ENCODE data around the gene GPC6. TPM values are rescaled to one million over a fixed set of nuclear protein-coding genes. Genes with fewer than 3 reads are reported as not detected.
"Not testable (repeated sequence)": the region's sequence is repeated elsewhere in the genome, so short reads cannot be mapped to it uniquely, and the experiment has no call there.

The GPC6 gene
- polyA plus RNA-seq, 4 donors = 0.22 to 45.0 (median 1.4) TPM

DNA sequence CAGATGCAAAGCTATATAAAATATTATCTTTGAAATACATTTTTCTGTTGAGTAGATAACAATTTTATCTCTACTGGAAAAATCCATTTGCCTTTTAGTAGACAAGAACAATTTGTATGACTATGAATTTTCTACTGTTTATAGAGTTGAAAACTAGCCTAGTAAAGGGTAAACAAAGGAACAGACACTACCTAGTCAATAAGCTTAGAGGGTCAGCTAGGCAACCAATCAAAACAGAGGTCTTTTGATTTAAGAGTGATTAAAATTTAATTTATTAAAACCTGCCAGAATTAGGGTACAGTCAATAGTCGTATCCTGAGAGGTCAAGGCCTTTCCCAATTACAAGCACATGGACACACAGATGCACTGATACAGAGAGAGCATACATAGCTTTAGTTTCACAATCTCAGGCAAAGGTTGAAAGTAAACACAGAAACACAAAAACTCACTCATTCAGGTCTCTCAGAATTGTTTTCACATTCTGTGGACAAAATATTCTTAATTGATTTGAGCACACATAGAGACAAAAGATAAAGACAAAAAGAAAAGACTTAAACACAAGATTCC lies 24.5 kb upstream of the GPC6 start:
- Histone ChIP-seq H3K36me3 (ENCODE audit: control insufficient read depth in 3 of 3, insufficient read depth in 2 of 3, low read depth in 1 of 3, low read length in 3 of 3) (no peaks in the 10 kb centered on the region), H3K27ac (ENCODE audit: low read depth in 1 of 3, low read length in 2 of 3) (no peak overlapping the region), H3K4me3 (ENCODE audit: low read depth in 1 of 3, low read length in 3 of 3) (no peak overlapping the region), H3K9me3 (ENCODE audit: control insufficient read depth in 2 of 2, insufficient read depth in 1 of 2, low read depth in 1 of 2, low read length in 1 of 2) (no peaks in the 10 kb centered on the region), H3K4me1 (ENCODE audit: control insufficient read depth in 3 of 3, insufficient read depth in 2 of 3, low read depth in 1 of 3, low read length in 2 of 3) (no peaks in the 10 kb centered on the region), H3K27me3 (ENCODE audit: control insufficient read depth in 3 of 3, insufficient read depth in 3 of 3, low read length in 3 of 3) (no peaks in the 10 kb centered on the region)
- 36 to 66% (median 48%) methylated on average over 1 of the region's 1 CpG for WGBS, 3 donors
- no peak for DNase-seq
- FAIRE-seq = no peak

DNA sequence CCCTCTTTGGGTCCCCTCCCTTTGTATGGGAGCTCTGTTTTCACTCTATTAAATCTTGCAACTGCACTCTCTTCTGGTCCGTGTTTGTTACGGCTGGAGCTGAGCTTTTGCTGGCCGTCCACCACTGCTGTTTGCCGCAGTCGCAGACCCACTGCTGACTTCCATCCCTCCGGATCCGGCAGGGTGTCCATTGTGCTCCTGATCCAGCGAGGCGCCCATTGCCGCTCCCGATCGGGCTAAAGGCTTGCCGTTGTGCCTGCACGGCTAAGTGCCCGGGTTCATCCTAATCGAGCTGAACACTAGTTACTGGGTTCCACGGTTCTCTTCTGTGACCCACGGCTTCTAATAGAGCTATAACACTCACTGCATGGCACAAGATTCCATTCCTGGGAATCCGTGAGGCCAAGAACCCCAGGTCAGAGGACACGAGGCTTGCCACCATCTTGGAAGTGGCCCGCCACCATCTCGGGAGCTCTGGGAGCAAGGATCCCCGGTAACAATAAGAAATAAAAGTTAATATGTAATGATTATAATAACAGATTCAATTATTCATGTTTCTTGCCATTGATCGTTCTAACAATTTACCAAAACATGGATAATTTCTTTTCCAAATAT lies 19.7 kb upstream of the GPC6 start:
- not testable (repeated sequence) for FAIRE-seq; H3K9me3 ChIP-seq (ENCODE audit: control insufficient read depth in 2 of 2, insufficient read depth in 1 of 2, low read depth in 1 of 2, low read length in 1 of 2)
- 85 to 88% (median 88%) methylated on average over 24 of the region's 24 CpGs for WGBS, 3 donors

DNA sequence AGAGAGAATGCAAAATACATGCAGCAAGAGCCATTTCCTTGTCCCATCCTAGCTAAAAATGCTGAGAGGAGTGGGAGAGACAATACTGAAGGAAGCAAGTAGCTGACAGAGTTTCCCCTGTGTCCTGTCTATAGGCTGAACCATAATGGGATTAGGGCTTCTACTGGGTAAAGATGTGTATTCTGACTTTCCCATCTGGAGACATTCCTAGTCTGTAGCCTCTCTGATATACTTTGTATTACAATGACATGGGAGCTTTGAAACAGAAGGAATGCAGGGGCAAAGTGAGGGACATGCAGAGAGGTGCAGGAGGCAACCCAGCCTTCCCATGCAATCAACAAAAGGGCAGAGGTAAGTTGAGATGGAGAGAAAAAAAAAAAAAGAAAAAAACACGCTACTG lies 10.5 kb upstream of the GPC6 start:
- no peaks in the 10 kb centered on the region for H3K9me3 ChIP-seq (ENCODE audit: control insufficient read depth in 2 of 2, insufficient read depth in 1 of 2, low read depth in 1 of 2, low read length in 1 of 2)
- DNase-seq (no peak), FAIRE-seq (no peak)
- H3K36me3 ChIP-seq (ENCODE audit: control insufficient read depth in 3 of 3, insufficient read depth in 2 of 3, low read depth in 1 of 3, low read length in 3 of 3) = no peaks in the 10 kb centered on the region
- WGBS, 3 donors = 56 to 89% (median 57%) methylated on average over 1 of the region's 1 CpG
- H3K27me3 ChIP-seq (ENCODE audit: control insufficient read depth in 3 of 3, insufficient read depth in 3 of 3, low read length in 3 of 3) = no peaks in the 10 kb centered on the region
- H3K4me3 ChIP-seq (ENCODE audit: low read depth in 1 of 3, low read length in 3 of 3) = no peak overlapping the region
- H3K27ac ChIP-seq (ENCODE audit: low read depth in 1 of 3, low read length in 2 of 3) = no peak overlapping the region
- no peaks in the 10 kb centered on the region for H3K4me1 ChIP-seq (ENCODE audit: control insufficient read depth in 3 of 3, insufficient read depth in 2 of 3, low read depth in 1 of 3, low read length in 2 of 3)

More for the DNA sequence above, 19.7 kb upstream of the GPC6 start:
- H3K27me3 ChIP-seq (ENCODE audit: control insufficient read depth in 3 of 3, insufficient read depth in 3 of 3, low read length in 3 of 3); H3K4me1 ChIP-seq (ENCODE audit: control insufficient read depth in 3 of 3, insufficient read depth in 2 of 3, low read depth in 1 of 3, low read length in 2 of 3); H3K36me3 ChIP-seq (ENCODE audit: control insufficient read depth in 3 of 3, insufficient read depth in 2 of 3, low read depth in 1 of 3, low read length in 3 of 3); H3K27ac ChIP-seq (ENCODE audit: low read depth in 1 of 3, low read length in 2 of 3); H3K4me3 ChIP-seq (ENCODE audit: low read depth in 1 of 3, low read length in 3 of 3); DNase-seq: not testable (repeated sequence)

DNA sequence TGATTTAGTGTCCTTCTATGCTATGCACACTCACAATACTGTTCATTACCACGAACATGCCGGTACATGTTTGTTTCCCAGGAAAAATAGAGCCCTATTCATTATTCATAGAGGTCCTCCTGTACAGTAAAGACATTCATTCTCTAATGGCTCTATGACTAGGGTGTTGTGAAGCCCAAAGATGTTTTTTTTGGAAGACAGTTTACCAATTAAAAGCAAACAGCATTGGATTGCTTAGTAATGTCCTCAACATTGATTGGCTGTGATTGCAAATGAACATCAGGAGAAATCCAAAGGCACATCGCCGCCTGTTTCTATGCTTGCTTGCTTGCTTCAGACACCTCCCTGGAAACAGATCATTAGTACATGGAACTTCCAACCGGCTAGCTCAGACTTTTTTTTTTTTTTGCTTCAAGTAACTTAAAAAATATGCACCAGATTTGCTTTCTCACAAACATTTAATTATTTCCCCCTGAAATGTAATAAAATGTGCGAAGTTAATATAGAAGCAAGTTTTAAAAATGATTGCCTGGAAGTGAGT lies 8.8 kb upstream of the GPC6 start:
- 70 to 77% (median 70%) methylated on average over 6 of the region's 6 CpGs for WGBS, 3 donors
- Histone ChIP-seq H3K36me3 (ENCODE audit: control insufficient read depth in 3 of 3, insufficient read depth in 2 of 3, low read depth in 1 of 3, low read length in 3 of 3) (no peaks in the 10 kb centered on the region), H3K4me3 (ENCODE audit: low read depth in 1 of 3, low read length in 3 of 3) (no peak overlapping the region), H3K9me3 (ENCODE audit: control insufficient read depth in 2 of 2, insufficient read depth in 1 of 2, low read depth in 1 of 2, low read length in 1 of 2) (no peaks in the 10 kb centered on the region), H3K27ac (ENCODE audit: low read depth in 1 of 3, low read length in 2 of 3) (no peak overlapping the region), H3K4me1 (ENCODE audit: control insufficient read depth in 3 of 3, insufficient read depth in 2 of 3, low read depth in 1 of 3, low read length in 2 of 3) (no peaks in the 10 kb centered on the region), H3K27me3 (ENCODE audit: control insufficient read depth in 3 of 3, insufficient read depth in 3 of 3, low read length in 3 of 3) (no peaks in the 10 kb centered on the region)
- no peak for DNase-seq
- no peak for FAIRE-seq

DNA sequence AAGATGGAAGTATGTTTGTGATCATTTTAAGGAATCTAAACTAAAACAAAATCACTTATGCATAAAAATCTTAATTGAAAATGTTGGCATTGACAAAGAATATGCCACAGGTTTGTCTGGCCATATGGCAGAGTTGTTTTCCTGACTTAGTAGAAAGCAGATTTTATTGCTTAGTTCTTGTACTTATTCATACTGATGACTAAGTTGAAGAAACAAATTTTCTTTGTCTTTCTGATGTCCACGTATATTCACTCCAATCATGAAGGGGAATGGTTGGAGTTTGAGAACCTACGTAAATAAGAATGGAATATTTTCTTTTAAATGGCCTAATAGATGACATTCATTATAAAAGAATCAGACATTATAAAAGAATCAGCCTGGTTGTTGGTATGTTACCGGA lies 8.0 kb upstream of the GPC6 start:
- FAIRE-seq (no peak), DNase-seq (no peak)
- WGBS, 3 donors = 74 to 91% (median 76%) methylated on average over 3 of the region's 3 CpGs
- H3K4me1 ChIP-seq (ENCODE audit: control insufficient read depth in 3 of 3, insufficient read depth in 2 of 3, low read depth in 1 of 3, low read length in 2 of 3) = no peaks in the 10 kb centered on the region
- H3K9me3 ChIP-seq (ENCODE audit: control insufficient read depth in 2 of 2, insufficient read depth in 1 of 2, low read depth in 1 of 2, low read length in 1 of 2) = no peaks in the 10 kb centered on the region
- H3K27me3 ChIP-seq (ENCODE audit: control insufficient read depth in 3 of 3, insufficient read depth in 3 of 3, low read length in 3 of 3) = no peaks in the 10 kb centered on the region
- H3K4me3 ChIP-seq (ENCODE audit: low read depth in 1 of 3, low read length in 3 of 3) = no peak overlapping the region
- no peaks in the 10 kb centered on the region for H3K36me3 ChIP-seq (ENCODE audit: control insufficient read depth in 3 of 3, insufficient read depth in 2 of 3, low read depth in 1 of 3, low read length in 3 of 3)
- H3K27ac ChIP-seq (ENCODE audit: low read depth in 1 of 3, low read length in 2 of 3) = no peak overlapping the region

DNA sequence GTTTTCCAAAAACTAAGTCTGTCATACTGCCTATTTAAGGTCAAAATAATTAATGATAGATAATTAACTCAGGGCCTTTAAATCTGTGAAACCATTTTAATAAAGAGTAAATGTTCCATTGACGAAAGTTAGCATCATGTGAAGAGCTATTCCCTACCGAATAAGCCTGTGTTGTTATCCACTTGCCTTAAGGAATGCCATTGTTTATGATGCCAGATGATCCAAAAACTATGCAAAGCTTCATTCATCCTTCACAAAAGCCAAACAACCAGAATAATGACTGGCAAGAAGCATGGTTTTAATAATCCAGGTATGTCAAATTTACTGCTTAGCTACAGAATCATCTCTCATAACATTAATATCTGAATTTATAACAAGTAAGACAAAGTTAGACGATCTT lies 6.5 kb upstream of the GPC6 start:
- no peaks in the 10 kb centered on the region for H3K9me3 ChIP-seq (ENCODE audit: control insufficient read depth in 2 of 2, insufficient read depth in 1 of 2, low read depth in 1 of 2, low read length in 1 of 2)
- no peaks in the 10 kb centered on the region for H3K4me1 ChIP-seq (ENCODE audit: control insufficient read depth in 3 of 3, insufficient read depth in 2 of 3, low read depth in 1 of 3, low read length in 2 of 3)
- H3K36me3 ChIP-seq (ENCODE audit: control insufficient read depth in 3 of 3, insufficient read depth in 2 of 3, low read depth in 1 of 3, low read length in 3 of 3) = no peaks in the 10 kb centered on the region
- H3K4me3 ChIP-seq (ENCODE audit: low read depth in 1 of 3, low read length in 3 of 3) = no peak overlapping the region
- FAIRE-seq = no peak
- no peak overlapping the region for H3K27ac ChIP-seq (ENCODE audit: low read depth in 1 of 3, low read length in 2 of 3)
- no peak for DNase-seq
- 39 to 50% (median 41%) methylated on average over 3 of the region's 3 CpGs for WGBS, 3 donors
- no peaks in the 10 kb centered on the region for H3K27me3 ChIP-seq (ENCODE audit: control insufficient read depth in 3 of 3, insufficient read depth in 3 of 3, low read length in 3 of 3)

DNA sequence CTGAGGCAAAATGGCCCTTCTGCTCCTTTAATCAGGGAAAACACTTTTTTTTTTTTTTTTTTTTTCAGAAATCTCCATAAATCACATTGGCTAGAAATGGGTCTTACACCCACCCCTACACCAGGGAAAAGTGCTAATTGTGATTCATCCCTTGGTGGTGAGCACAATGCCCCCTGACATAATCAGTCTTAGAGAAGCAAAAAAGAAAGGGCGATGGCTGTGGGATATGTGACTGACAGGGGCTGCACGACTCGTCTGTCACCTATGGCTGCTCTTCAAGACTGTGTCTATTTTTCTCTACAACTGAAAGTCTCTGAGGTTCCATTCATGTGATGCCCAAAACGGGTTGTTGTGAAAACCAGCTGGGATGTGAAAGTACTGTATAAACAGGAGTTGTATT lies 3.6 kb upstream of the GPC6 start:
- DNase-seq (no peak), FAIRE-seq (no peak)
- WGBS, 3 donors = 86 to 88% (median 87%) methylated on average over 4 of the region's 4 CpGs
- Histone ChIP-seq H3K36me3 (ENCODE audit: control insufficient read depth in 3 of 3, insufficient read depth in 2 of 3, low read depth in 1 of 3, low read length in 3 of 3) (no peaks in the 10 kb centered on the region), H3K9me3 (ENCODE audit: control insufficient read depth in 2 of 2, insufficient read depth in 1 of 2, low read depth in 1 of 2, low read length in 1 of 2) (no peaks in the 10 kb centered on the region), H3K4me1 (ENCODE audit: control insufficient read depth in 3 of 3, insufficient read depth in 2 of 3, low read depth in 1 of 3, low read length in 2 of 3) (peaks cover 0 to 5% (median 0%) of the 10 kb centered on the region in 3 donors), H3K27me3 (ENCODE audit: control insufficient read depth in 3 of 3, insufficient read depth in 3 of 3, low read length in 3 of 3) (peaks cover 0 to 16% (median 5%) of the 10 kb centered on the region in 3 donors), H3K4me3 (ENCODE audit: low read depth in 1 of 3, low read length in 3 of 3) (no peak overlapping the region), H3K27ac (ENCODE audit: low read depth in 1 of 3, low read length in 2 of 3) (no peak overlapping the region)

DNA sequence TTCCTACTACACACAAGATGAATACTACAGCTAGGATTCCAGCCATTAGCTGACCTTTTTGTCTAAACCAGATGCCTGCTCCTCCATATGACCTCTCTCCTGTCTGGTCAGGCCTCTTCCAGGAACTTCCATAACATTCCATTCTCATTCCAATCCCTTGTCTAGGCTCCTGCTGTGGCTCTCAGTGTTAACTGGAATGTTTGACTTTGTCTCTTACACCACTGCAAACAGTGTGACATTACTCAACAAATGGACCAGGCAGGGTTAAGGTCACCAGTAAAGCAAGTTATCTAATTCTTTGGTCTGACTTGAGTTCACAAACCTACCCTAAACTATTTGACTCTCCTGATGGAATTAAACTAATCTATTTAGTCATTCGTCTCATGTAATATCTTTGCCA lies 2.1 kb upstream of the GPC6 start:
- peaks cover 0 to 16% (median 7%) of the 10 kb centered on the region in 3 donors for H3K27me3 ChIP-seq (ENCODE audit: control insufficient read depth in 3 of 3, insufficient read depth in 3 of 3, low read length in 3 of 3)
- H3K4me1 ChIP-seq (ENCODE audit: control insufficient read depth in 3 of 3, insufficient read depth in 2 of 3, low read depth in 1 of 3, low read length in 2 of 3) = peaks cover 0 to 8% (median 0%) of the 10 kb centered on the region in 3 donors
- 79 to 90% (median 84%) methylated on average over 1 of the region's 1 CpG for WGBS, 3 donors
- no peaks in the 10 kb centered on the region for H3K36me3 ChIP-seq (ENCODE audit: control insufficient read depth in 3 of 3, insufficient read depth in 2 of 3, low read depth in 1 of 3, low read length in 3 of 3)
- FAIRE-seq = no peak
- no peaks in the 10 kb centered on the region for H3K9me3 ChIP-seq (ENCODE audit: control insufficient read depth in 2 of 2, insufficient read depth in 1 of 2, low read depth in 1 of 2, low read length in 1 of 2)
- H3K27ac ChIP-seq (ENCODE audit: low read depth in 1 of 3, low read length in 2 of 3) = peak overlapping the region in 1 of 3 donors; percentile 8
- DNase-seq = peak in 1 of 2 donors; percentile 55
- H3K4me3 ChIP-seq (ENCODE audit: low read depth in 1 of 3, low read length in 3 of 3) = no peak overlapping the region

All from small intestine (tissue), 7 donors.